HG02870 (cell line): Measurements from ENCODE around the gene C16orf89.

Experiments
- ATAC-seq: cut with Tn5 transposase; IDR thresholded peaks from one replicate; pipeline ENCODE4 v1.9.1; 2021; ENCODE audit warnings: mild to moderate bottlenecking, moderate library complexity; ENCODE audit not compliant: unreplicated experiment

Gene C16orf89

DNA sequence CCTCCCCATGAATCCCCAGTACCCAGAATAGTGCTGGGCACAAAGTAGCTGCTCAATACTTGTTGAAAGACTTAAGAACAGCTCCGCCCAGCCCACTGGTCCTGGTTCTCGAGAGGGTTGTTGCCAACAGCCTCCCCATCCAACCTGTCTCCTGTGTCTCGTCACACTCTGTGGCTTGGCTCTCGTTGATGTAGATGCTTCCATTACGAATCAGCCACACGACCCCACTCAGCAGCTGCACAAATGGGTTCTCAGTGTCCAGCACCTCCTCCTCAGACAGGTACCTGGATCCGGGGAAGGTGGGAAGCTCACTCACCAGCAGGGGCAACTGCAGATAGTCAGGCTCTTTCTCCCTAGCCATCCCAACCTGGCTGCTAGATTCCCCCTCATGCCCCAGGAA lies 34.2 kb downstream of the C16orf89 start:
- no peak for ATAC-seq

DNA sequence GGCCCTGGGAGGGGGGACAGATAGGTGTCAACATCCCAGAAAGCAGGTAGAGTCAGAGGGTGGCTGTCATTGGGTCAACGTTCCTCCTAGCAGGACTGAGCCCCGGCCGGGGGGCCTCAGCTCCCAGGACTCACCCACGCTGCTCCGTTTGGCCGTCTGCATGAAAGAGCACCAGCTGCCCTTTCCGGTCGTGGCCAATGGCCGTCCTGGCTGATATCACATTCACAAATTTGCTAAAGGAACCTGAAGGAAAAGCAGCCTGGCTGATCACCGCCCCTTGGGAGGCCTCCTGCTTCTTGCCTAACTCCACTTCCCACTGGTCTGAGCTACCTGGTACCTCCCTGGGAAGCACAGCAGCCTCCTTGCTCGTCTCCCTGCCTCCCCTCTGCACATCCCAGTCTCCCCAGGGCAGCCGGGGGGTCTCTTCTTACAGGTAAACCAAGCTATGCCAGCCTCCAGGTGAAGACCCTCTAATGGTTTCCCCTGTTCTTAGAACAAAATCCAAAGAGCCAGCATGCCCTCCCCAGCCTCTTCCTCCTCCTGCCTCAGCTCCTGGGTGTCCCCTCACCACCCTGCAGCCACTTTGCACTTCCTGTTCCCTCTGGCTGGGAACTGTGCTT lies 35.4 kb downstream of the C16orf89 start:
- no peak for ATAC-seq

DNA sequence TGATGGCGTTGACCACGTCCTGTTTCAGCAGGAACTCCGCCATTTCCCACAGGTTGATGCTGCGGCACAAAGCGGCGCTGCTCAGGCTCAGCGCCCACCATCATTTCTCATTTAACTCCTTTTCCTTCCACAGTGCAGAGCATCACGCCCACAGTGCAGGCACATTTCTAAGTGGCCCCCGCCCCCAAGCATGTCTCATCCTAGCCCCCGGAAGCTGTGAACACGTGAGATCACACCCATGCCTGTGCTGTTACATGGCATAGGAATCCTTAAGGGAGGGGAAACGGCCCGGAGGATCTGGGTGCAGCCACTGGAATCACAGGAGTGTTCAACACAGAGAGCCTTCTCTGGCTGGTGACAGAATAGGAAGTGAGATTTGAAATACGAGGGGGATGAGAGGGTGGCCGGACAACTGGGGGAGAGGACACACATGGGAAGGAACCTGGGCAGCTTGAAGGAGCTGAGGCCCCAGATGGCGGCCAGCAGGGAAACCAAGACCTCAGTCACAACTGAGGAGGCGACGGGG lies 36.7 kb downstream of the C16orf89 start:
- ATAC-seq: no peak

DNA sequence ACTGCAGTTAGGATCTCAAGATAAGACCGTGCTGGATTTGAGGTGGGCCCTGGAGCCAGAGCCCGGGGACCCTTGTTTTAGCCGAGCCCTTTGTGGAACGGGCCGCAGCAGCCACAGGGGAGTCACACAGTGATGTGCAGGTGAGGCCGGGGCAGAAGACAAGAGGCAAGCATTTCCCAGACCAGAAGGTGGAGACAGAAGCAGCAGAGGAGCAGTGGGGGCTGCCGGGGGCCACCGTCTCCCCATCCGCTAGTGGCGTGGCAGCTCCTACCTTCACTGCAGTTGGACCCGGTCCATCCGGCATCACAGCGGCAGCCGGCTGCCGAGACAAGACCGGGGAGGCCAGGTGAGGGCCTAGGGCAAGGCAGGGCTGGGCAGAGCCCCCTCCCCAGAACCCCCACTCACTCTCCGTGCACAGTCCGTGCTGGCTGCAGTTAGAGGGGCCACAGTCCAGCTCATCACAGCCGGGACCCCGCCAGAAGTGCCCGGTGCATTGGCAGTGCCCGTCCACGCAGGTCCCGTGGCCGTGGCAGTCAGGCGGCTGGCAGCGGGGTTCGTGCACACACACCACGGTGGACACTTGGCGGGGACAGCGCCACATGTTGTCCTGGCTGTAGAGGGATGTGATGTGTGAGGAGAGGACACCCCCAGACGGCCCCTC lies 38.1 kb downstream of the C16orf89 start:
- no peak for ATAC-seq

DNA sequence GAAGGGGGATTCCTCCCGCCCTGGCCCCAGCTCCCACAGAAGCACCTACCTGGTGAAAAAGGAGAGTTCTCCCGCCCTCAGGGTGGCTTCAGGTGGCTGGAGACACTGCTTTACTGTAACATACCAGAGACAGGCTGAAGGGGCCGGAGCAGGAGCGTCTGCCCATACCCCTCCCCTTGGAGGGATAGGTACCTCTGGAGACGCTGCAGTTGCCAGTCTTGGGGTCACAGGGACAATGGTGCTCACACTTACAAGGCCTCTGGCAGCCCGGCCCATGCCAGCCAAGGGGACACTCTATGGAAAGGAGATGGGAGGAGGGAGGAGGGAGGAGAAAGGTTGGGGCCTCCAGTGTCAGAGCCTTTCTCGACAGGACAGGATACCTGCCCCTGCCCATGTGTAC lies 38.7 kb downstream of the C16orf89 start:
- no peak for ATAC-seq

DNA sequence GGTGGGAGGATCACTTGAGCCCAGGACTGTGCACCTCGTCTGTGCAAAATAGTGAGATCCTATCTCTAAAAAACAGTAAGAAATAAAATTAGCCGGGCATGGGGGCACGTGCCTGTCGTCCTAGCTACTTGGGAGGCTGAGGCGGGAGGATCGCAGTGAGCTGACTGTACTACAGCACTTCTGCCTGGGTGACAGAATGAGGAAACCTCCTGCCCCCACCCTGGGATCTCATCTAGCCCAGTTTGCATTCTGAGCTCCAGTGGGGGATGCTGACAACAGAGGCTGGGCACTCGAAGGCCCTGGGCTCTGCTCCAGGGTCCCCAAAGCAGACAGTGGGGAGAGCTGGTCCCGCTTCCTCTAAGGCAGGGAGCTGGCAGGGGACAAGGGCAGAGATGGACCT lies 39.1 kb downstream of the C16orf89 start:
- ATAC-seq: no peak

DNA sequence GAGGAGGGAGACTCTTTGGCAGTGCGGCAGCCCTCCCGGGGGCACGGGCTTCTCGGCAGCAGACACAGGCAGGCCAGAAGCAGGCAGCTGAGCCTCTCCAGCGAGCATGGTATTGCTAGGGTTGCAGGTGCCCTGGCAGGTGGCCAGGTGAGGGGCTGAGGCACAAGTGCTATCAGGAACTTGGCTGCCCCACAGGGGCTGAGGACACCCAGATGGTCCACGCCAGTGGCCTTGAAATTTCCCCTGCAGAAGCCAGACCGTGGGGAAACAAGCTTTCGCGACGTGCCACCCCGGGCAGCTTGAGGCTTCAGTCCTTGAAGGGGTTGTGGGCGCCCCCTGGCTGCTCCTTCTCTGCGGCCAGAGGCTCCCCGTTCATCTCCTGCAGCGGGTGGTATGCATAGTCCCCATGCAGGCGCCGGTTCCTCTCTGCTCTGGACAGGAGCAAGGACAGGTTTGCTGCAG lies 40.6 kb downstream of the C16orf89 start:
- no peak for ATAC-seq

DNA sequence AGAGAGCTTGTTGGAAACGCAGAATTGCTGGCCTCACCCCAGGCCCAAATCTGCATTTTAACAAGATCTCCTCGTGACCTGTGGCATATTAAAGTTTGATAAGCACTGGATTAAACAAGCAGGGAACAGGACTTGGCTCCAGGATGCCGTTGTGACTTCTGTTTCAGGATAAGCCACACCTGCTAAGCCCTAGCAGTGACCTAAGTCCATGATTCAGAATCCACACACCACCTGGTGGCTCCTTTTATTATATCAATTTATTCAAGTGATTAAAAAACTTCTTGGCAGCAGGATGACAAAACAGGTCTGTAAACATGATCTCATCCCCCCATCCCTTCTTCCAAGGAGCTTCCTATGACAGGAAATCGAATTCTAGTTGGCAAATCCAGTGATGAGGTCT lies 41.1 kb downstream of the C16orf89 start:
- ATAC-seq: no peak

DNA sequence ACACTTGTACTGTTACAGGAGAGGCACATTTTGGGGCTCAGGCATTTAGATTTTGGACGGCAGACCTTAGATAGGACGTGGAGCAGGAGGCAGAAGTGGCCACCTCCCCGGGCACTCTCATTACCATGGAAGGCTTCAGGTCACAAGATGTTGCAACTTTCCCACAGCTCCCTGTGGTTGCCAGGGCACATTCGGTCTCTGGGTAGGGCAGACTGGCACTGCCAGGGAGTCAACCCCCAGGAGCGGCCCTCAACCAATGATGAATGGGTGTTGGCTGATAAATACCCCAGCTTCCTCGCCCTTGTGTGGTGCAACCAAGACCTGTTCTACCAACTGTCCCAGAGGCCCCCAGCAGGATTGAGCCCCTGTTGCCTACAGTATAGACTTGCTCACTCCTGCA lies 43.2 kb downstream of the C16orf89 start:
- no peak for ATAC-seq

DNA sequence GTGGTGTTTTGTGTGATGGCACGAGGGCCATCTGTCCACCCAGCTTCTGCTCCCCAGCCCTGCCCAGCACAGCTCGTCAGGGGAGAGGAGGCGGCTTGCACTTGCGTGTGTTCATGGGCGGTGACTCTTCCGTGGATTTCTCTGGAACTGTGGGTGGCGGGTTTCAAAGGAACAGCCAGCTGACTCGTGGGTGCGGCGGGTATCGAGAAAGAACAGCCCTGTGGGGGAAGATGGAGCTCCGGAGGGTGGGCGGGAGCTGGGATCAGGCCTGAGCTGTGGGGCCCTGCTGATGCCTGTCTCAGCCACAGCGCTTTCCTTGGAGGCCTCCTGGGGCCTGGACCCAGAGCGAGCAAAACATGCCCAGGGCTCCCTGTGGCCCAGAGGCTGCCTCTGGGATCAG lies 45.2 kb downstream of the C16orf89 start:
- no peak for ATAC-seq

DNA sequence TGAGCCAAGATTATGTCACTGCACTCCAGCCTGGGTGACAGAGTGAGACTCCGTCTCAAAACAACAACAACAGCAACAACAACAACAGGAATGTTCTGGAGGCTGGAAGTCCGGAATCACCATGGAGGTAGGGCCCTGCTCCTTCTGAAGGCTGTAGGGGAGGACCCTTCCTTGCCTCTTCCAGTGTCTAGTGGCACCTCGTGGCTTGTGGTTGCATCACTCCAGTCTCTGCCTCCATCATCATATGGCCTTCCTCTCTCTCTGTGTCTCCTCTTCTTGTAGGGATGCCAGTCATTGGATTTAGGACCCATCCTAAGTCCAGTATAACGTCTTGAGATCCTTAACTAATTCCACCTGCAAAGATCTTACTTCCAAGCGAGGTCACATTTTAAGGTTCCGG lies 46.0 kb downstream of the C16orf89 start:
- ATAC-seq: no peak

DNA sequence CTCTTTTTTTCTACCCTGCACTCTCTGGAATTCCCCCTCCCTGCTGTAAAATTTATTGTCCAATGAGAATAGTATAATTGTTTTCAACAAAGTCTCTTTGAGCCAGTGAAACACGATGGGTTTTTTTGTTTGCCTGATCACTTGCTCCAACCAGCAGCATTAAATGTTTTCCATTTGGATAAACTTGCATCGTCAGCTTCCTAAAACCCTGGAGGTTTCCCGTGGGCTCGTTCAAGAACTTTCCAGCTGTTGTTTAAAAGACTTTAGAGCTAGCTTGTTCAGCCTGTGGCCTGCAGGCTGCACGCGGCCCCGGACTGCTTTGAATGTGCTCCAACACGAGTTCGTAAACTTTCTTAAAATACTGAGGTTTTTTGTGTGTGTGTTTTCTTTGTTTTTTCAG lies 47.0 kb downstream of the C16orf89 start:
- ATAC-seq: no peak

DNA sequence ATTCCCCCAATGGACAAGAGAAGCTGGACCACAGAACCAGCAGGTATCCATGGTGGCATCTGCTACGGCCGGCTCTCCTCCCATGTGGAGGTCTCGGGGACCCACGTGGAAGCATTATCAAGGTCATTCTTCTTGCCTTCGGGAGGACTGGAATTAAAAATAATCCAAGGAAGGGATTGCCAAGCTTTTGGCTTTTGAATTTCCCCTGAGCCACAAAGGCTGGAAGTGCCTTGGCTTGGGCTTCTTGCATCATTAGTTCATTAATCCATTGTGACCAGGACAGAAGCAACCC lies 48.1 kb downstream of the C16orf89 start:
- no peak for ATAC-seq

DNA sequence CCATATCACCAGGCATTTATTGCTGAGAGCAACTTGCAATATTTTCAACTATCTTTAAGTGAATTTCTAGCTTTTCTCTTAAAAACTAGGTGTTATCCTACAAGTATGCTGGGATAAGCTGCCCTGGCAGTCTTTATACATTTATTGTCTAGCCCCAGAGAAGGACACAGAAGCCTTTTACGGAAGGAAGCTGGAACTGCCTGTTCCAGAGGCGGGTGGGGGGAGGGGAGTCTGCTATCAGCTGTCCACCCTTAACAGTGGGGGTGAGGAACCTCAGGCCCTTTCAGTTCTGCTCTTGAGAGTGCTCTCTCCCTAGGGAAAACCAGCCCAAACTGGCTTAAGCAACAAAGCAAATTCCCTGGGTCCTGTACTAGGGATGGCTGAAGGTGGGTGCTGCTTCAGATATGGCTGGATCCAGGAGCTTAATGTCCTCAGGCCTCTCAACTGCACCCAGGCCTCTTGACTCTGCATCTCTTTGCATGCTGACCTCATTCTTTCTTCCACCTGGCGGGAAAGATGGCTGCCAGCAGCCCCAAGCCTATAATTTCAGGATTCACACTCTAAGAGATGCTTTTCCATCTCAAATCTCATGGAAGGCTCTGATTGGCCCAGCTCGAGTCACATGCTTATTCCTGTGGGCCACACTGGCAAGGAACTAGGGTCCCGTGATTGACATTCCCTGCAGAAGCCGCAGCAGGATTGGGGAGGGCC lies 48.6 kb downstream of the C16orf89 start:
- no peak for ATAC-seq

DNA sequence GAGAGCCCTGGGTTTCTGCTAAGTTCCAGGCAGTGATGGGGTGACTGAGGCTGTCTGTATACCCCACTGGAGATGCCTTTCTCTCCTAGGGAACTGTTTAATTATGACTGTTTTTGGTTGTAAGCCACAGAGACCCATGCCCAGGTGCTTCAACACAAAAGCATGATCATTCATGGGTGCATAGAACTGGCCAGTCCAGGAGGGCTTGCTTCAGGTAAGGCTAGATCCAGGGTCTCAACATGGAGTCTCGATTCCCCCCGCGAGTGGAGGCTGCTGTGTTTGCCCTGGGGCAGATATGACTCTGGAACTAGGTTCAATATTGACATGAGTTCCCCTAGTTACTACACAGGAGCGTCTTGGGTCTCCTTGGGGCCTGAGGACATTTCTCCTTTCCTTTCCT lies 49.9 kb downstream of the C16orf89 start:
- ATAC-seq: no peak

DNA sequence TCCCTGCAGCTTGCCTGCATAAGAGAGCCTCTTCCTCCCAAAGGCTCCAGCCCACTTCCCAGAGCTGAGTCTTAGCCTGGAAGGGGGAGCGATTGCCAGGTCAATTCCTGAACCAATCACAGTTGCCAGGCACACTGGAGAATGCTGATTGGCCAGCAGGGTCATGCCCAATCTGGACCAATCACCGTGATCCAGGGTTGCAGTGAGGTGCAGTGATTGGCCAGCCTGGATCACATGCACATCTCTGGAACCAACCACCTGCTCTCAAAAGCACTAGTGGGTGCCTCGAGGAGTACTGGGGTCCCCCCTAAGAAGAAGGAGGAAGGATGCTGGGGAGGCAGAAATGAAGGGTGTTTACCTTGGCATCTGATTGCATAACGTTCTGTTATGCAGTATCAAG lies 50.4 kb downstream of the C16orf89 start:
- no peak for ATAC-seq

DNA sequence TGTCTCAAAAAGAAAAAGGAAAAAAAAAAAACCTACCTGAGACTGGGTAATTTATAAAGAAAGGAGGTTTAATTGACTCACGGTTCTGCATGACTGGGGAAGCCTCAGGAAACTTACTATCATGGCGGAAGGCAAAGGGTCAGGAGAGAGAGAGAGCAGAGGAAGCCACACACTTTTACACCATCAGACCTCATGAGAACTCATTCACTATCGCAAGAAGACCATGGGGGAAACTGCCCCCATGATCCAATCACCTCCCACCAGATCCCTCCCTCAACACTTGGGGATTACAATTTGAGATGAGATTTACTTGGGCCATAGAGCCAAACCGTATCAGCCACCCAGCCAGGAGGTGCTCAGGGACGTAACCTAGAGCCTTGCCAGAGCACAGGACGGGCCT lies 52.9 kb downstream of the C16orf89 start:
- ATAC-seq: no peak

DNA sequence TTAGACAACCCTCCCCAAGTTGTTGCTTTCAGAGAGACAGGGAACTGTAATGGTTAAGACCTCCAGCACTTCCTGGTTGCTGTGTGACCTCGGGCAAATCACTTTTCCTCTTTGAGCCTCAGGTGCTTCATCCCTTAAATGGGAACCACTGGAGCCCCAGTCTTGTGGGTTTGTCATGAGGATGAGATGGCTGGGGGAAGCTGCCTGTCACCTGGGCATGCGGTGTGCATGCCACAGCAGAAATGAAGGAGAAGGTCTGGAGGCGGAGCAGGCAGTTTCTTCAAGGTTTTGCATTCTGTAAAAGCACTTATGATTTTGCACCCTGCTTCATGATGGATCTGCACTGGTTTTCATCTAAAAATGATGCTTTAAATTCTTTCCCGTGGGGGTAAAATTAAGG lies 54.1 kb downstream of the C16orf89 start:
- no peak for ATAC-seq

DNA sequence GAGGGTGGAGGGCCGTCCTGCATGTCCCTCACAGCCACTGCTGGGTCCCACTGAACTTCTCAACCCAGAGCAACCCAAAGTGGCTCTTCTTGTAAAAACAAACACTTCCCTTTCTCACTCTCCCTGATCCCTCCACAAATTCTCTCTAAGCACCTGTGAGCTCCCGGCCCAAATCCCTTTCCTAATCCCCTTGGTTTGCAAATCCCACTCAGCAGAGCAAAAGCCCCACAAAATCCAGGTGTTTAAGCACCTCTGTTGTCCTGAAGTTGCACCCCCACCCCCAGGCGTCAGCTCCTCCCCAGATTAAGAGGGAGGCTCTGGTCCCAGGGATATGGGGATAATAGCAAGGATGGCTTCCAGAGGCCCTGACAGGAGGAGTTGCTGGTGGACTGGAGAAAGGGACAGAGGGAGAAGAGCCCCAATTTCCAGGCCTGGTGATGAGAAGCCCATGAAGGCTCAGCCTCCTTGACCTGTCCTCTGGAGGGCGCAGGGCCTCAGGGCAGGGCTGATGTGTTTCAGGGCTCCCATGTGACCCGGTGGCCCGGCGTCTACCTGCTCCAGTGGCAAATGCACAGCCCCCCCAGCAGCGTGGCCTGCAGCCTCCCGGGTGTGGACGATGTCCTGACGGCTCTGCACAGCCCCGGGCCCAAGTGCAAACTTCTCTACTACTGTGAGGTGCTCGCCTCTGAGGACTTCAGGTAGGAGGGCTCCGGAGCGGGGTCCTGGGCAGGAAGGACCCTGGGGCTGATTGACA lies 55.0 kb downstream of the C16orf89 start:
- ATAC-seq: no peak

DNA sequence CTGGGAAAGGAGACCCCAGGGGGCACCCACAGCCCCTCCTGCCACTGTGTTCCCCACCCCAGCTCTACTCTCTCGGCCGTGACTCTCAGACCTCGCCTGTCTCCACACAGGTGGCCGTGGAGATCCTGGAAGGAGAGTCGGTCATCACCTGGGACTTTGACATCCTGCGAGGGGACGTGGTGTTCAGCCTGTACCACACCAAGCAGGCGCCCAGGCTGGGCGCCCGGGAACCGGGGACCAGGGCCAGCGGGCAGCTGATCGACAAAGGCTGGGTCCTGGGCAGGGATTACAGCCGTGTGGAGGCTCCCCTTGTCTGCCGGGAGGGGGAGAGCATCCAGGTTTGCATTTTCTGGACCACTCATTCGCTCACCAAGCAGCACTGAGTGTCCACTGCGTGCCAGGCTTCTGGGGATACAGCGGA lies 57.4 kb downstream of the C16orf89 start:
- ATAC-seq: no peak

DNA sequence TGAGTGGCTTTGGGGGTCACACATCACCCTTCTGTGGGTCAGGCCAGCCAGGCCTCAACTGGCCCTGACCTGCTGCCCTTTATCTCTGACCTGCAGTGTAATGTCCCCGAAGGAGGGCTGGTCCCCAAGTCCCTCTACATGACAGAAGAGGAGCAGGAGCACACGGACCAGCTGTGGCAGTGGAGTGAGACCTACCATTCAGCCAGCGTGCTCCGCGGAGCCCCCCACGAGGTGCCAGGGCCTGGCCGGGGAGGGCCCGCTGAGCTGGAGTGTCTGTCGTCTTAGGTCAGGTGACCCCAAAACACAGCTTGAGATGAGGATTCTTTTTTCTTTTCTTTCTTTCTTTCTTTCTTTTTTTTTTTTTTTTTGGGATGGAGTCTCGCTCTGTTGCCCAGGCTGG lies 58.5 kb downstream of the C16orf89 start:
- ATAC-seq: no peak
